Esophagus squamous epithelium (tissue), 4 donors: ENCODE measurements around the gene IFNG.

Experiments used
- CTCF ChIP-seq, 6 experiments: fragments of 450-650 bp in 4 of 6; fragments of 200-600 bp in 2 of 6; sonication (generic) in 2 of 6; IDR thresholded peaks; one replicate each; pipeline ENCODE4 v1.5.1; 2016 to 2019; ENCODE audit warnings: antibody characterized with exemption in 6 of 6, mild to moderate bottlenecking in 4 of 6, moderate library complexity in 4 of 6
- POLR2A ChIP-seq, 4 donors: fragments of 450-650 bp; IDR thresholded peaks; one replicate each; pipeline ENCODE4 v1.6.1; 2017; ENCODE audit warnings: antibody characterized with exemption in 4 of 4, mild to moderate bottlenecking in 4 of 4, moderate library complexity in 3 of 4

GRCh38 chr12:68198507-68199086 lies 39.1 kb upstream of the IFNG start:
- TF ChIP-seq CTCF (IDR thresholded peaks at IDR 0.05), result no peak
- no peak for TF ChIP-seq POLR2A (IDR thresholded peaks at IDR 0.05)
